CD8-positive, alpha-beta memory T cell (primary cell): ENCODE results near the gene ZNF749. TPM values are rescaled to one million over a fixed set of nuclear protein-coding genes. Genes with fewer than 3 reads are reported as not detected.

Source experiments
- CTCF ChIA-PET: fragments of 350-600 bp; sonication (Branson Sonifier 250); formaldehyde crosslinking; loops from one replicate; lab custom pipeline; 2021; ENCODE audit warnings: antibody characterized with exemption; lab: Charles Lee
- POLR2A ChIA-PET: fragments of 350-600 bp; sonication (Branson Sonifier 250); formaldehyde crosslinking; loops from one replicate; lab custom pipeline; 2021; ENCODE audit warnings: antibody characterized with exemption; lab: Charles Lee
- DNase-seq, 5 donors: peaks; one replicate each; pipeline versions ENCODE4 v3.0.0 to v3.0.0-alpha.2; 2020 to 2022; ENCODE audit warnings: mixed read lengths in 1 of 5
- H3K27ac ChIP-seq: one replicate; pipeline ENCODE4 v1.7.0; 2013; ENCODE audit warnings: low read depth, mild to moderate bottlenecking, low read length, moderate library complexity
- H3K27me3 ChIP-seq: 2 replicates; pipeline ENCODE4 v1.7.0; 2013; ENCODE audit warnings: low read length, mild to moderate bottlenecking; ENCODE audit not compliant: insufficient read depth, poor library complexity, severe bottlenecking
- H3K36me3 ChIP-seq: 2 replicates; pipeline ENCODE4 v1.7.0; 2013; ENCODE audit warnings: mild to moderate bottlenecking, low read length, moderate library complexity; ENCODE audit not compliant: insufficient read depth
- H3K4me1 ChIP-seq: 2 replicates; pipeline ENCODE4 v1.7.0; 2013; ENCODE audit warnings: mild to moderate bottlenecking, low read length, moderate library complexity; ENCODE audit not compliant: insufficient read depth
- H3K4me3 ChIP-seq: 2 replicates; pipeline ENCODE4 v1.7.0; 2013; ENCODE audit warnings: mild to moderate bottlenecking, low read length
- H3K9me3 ChIP-seq: 2 replicates; pipeline ENCODE4 v1.7.0; 2013; ENCODE audit warnings: mild to moderate bottlenecking, low read length
- H3K27ac Mint-ChIP-seq, 8 donors: one replicate each; pipeline ENCODE4 v1.8.0; 2020 to 2021; ENCODE audit warnings: mixed read lengths in 8 of 8, mild to moderate bottlenecking in 6 of 8, inconsistent platforms in 3 of 8, moderate library complexity in 3 of 8
- H3K27me3 Mint-ChIP-seq, 2 donors: one replicate each; pipeline ENCODE4 v1.8.0; 2020 to 2021; ENCODE audit warnings: mixed read lengths in 2 of 2, mild to moderate bottlenecking in 1 of 2, moderate library complexity in 1 of 2
- H3K36me3 Mint-ChIP-seq, 3 donors: one replicate each; pipeline ENCODE4 v1.8.0; 2020 to 2021; ENCODE audit warnings: mixed read lengths in 3 of 3, inconsistent platforms in 1 of 3, mild to moderate bottlenecking in 1 of 3
- H3K4me1 Mint-ChIP-seq, 3 donors: one replicate each; pipeline ENCODE4 v1.8.0; 2020 to 2021; ENCODE audit warnings: mixed read lengths in 3 of 3, inconsistent platforms in 1 of 3, mild to moderate bottlenecking in 1 of 3
- H3K4me3 Mint-ChIP-seq, 7 donors: one replicate each; pipeline ENCODE4 v1.8.0; 2020 to 2021; ENCODE audit warnings: mixed read lengths in 7 of 7, mild to moderate bottlenecking in 6 of 7, moderate library complexity in 4 of 7, inconsistent platforms in 2 of 7
- H3K9me3 Mint-ChIP-seq, 5 donors: one replicate each; pipeline ENCODE4 v1.8.0; 2020 to 2022; ENCODE audit warnings: mixed read lengths in 5 of 5, mild to moderate bottlenecking in 3 of 5, moderate library complexity in 2 of 5, inconsistent platforms in 1 of 5
- polyA plus RNA-seq: library from polyadenylated mRNA; unstranded; fragments of 300-500 nt; fragmentation: Illumina TruSeq; gene quantifications from one replicate; pipeline ENCODE4 v1.2.3, GENCODE V29; 2021
- total RNA-seq, 2 experiments: library from RNA; stranded (reverse); gene quantifications; one replicate each; pipeline ENCODE4 v1.2.3, GENCODE V29; 2021

Gene ZNF749
- total and polyA plus RNA-seq, 3 experiments from 2014 or later, result 4.1 to 32.7 (median 29.9) TPM

GRCh38 chr19:57438925-57439324, 3.8 kb downstream of the ZNF749 start:
- H3K4me1 ChIP-seq, result peaks cover 15% of the 10 kb centered on the region
- H3K4me3 Mint-ChIP-seq, result peak overlapping the region in 1 of 7 donors; percentile 41
- H3K27ac Mint-ChIP-seq, result no peak overlapping the region
- no peak for DNase-seq
- H3K36me3 Mint-ChIP-seq, result peaks cover 44 to 74% (median 51%) of the 10 kb centered on the region in 3 donors
- peaks cover 11% of the 10 kb centered on the region for H3K9me3 ChIP-seq
- H3K4me3 ChIP-seq, result no peak overlapping the region
- no peak overlapping the region for H3K27ac ChIP-seq
- H3K9me3 Mint-ChIP-seq, result peaks cover 2 to 60% (median 48%) of the 10 kb centered on the region in 5 donors
- H3K4me1 Mint-ChIP-seq, result peaks cover 32 to 47% (median 34%) of the 10 kb centered on the region in 3 donors
- peaks cover 16% of the 10 kb centered on the region for H3K36me3 ChIP-seq
- ChIA-PET POLR2A (no interaction called here), CTCF (no interaction called here)
- no peaks in the 10 kb centered on the region for H3K27me3 Mint-ChIP-seq
- H3K27me3 ChIP-seq, result no peaks in the 10 kb centered on the region

GRCh38 chr19:57441979-57442752, 7.0 kb downstream of the ZNF749 start:
- H3K4me1 Mint-ChIP-seq, result peaks cover 7 to 21% (median 9%) of the 10 kb centered on the region in 3 donors
- H3K4me1 ChIP-seq, result no peaks in the 10 kb centered on the region
- peak overlapping the region in 1 of 7 donors; percentile 32 for H3K4me3 Mint-ChIP-seq
- peaks cover 55 to 80% (median 66%) of the 10 kb centered on the region in 3 donors for H3K36me3 Mint-ChIP-seq
- peaks cover 8 to 80% (median 71%) of the 10 kb centered on the region in 5 donors for H3K9me3 Mint-ChIP-seq
- peaks cover 22% of the 10 kb centered on the region for H3K36me3 ChIP-seq
- no peak overlapping the region for H3K27ac ChIP-seq
- no peaks in the 10 kb centered on the region for H3K27me3 ChIP-seq
- no peak overlapping the region for H3K4me3 ChIP-seq
- POLR2A ChIA-PET, result no interaction called here
- CTCF ChIA-PET, result no interaction called here
- H3K27ac Mint-ChIP-seq, result no peak overlapping the region
- no peak for DNase-seq
- H3K27me3 Mint-ChIP-seq, result no peaks in the 10 kb centered on the region
- H3K9me3 ChIP-seq, result peaks cover 21% of the 10 kb centered on the region

- H3K4me3 Mint-ChIP-seq, result no peak overlapping the region
- H3K9me3 Mint-ChIP-seq, result peaks cover 8 to 84% (median 74%) of the 10 kb centered on the region in 5 donors
Observed at GRCh38 chr19:57443121-57443696, 8.1 kb downstream of the ZNF749 start.

GRCh38 chr19:57452307-57452706, 17.2 kb downstream of the ZNF749 start:
- Mint-ChIP-seq H3K27me3 (no peaks in the 10 kb centered on the region), H3K27ac (no peak overlapping the region), H3K9me3 (peaks cover 21 to 69% (median 69%) of the 10 kb centered on the region in 5 donors), H3K4me1 (no peaks in the 10 kb centered on the region), H3K36me3 (peaks cover 7 to 44% (median 8%) of the 10 kb centered on the region in 3 donors), H3K4me3 (no peak overlapping the region)
- ChIA-PET POLR2A (no interaction called here), CTCF (no interaction called here)
- Histone ChIP-seq H3K36me3 (no peaks in the 10 kb centered on the region), H3K9me3 (peaks cover 3% of the 10 kb centered on the region), H3K4me1 (no peaks in the 10 kb centered on the region), H3K4me3 (no peak overlapping the region), H3K27ac (no peak overlapping the region), H3K27me3 (no peaks in the 10 kb centered on the region)
- no peak for DNase-seq

More at GRCh38 chr19:57443121-57443696, 8.1 kb downstream of the ZNF749 start:
- no peak overlapping the region for H3K27ac Mint-ChIP-seq
- peaks cover 7 to 15% (median 8%) of the 10 kb centered on the region in 3 donors for H3K4me1 Mint-ChIP-seq
- H3K27ac ChIP-seq, result no peak overlapping the region
- ChIA-PET POLR2A (no interaction called here), CTCF (no interaction called here)
- peaks cover 53 to 74% (median 62%) of the 10 kb centered on the region in 3 donors for H3K36me3 Mint-ChIP-seq
- no peak overlapping the region for H3K4me3 ChIP-seq
- H3K9me3 ChIP-seq, result peaks cover 21% of the 10 kb centered on the region
- H3K4me1 ChIP-seq, result no peaks in the 10 kb centered on the region
- H3K36me3 ChIP-seq, result peaks cover 17% of the 10 kb centered on the region
- H3K27me3 Mint-ChIP-seq, result no peaks in the 10 kb centered on the region
- no peaks in the 10 kb centered on the region for H3K27me3 ChIP-seq
- DNase-seq, result no peak

GRCh38 chr19:57465680-57466381, 30.7 kb downstream of the ZNF749 start:
- ChIA-PET POLR2A (interaction anchor here (0.7 kb wide), 1 partner anchor 82 kb away, joined by 10 read pairs; no protein-coding TSS in a partner anchor), CTCF (no interaction called here)
- Histone ChIP-seq H3K4me1 (no peaks in the 10 kb centered on the region), H3K27me3 (no peaks in the 10 kb centered on the region), H3K4me3 (no peak overlapping the region), H3K36me3 (no peaks in the 10 kb centered on the region), H3K27ac (no peak overlapping the region), H3K9me3 (peaks cover 24% of the 10 kb centered on the region)
- Mint-ChIP-seq H3K36me3 (peaks cover 5 to 48% (median 26%) of the 10 kb centered on the region in 3 donors), H3K27me3 (no peaks in the 10 kb centered on the region), H3K4me3 (no peak overlapping the region), H3K4me1 (no peaks in the 10 kb centered on the region), H3K27ac (no peak overlapping the region), H3K9me3 (peaks cover 39 to 77% (median 62%) of the 10 kb centered on the region in 5 donors)
- peak in 1 of 5 donors; percentile 14 for DNase-seq

GRCh38 chr19:57466489-57466888, 31.4 kb downstream of the ZNF749 start:
- CTCF ChIA-PET, result no interaction called here
- H3K27ac ChIP-seq, result no peak overlapping the region
- H3K27me3 Mint-ChIP-seq, result no peaks in the 10 kb centered on the region

GRCh38 chr19:57473646-57474045, 38.5 kb downstream of the ZNF749 start:
- no peak for DNase-seq
- peaks cover 24 to 87% (median 80%) of the 10 kb centered on the region in 3 donors for H3K36me3 Mint-ChIP-seq
- no peaks in the 10 kb centered on the region for H3K27me3 ChIP-seq
- H3K4me3 Mint-ChIP-seq, result no peak overlapping the region
- H3K9me3 ChIP-seq, result peaks cover 72% of the 10 kb centered on the region
- H3K4me3 ChIP-seq, result peak overlapping the region; percentile 32
- H3K4me1 ChIP-seq, result peaks cover 8% of the 10 kb centered on the region
- no peak overlapping the region for H3K27ac ChIP-seq
- no peak overlapping the region for H3K27ac Mint-ChIP-seq
- peaks cover 68 to 97% (median 93%) of the 10 kb centered on the region in 5 donors for H3K9me3 Mint-ChIP-seq
- POLR2A ChIA-PET, result no interaction called here
- H3K36me3 ChIP-seq, result peaks cover 25% of the 10 kb centered on the region
- CTCF ChIA-PET, result no interaction called here
- H3K27me3 Mint-ChIP-seq, result no peaks in the 10 kb centered on the region
- peaks cover 11 to 25% (median 23%) of the 10 kb centered on the region in 3 donors for H3K4me1 Mint-ChIP-seq

More at GRCh38 chr19:57466489-57466888, 31.4 kb downstream of the ZNF749 start:
- Mint-ChIP-seq H3K9me3 (peaks cover 46 to 77% (median 65%) of the 10 kb centered on the region in 5 donors), H3K4me1 (no peaks in the 10 kb centered on the region), H3K36me3 (peaks cover 5 to 48% (median 31%) of the 10 kb centered on the region in 3 donors), H3K4me3 (no peak overlapping the region), H3K27ac (no peak overlapping the region)
- H3K4me3 ChIP-seq, result no peak overlapping the region
- no peaks in the 10 kb centered on the region for H3K27me3 ChIP-seq
- H3K9me3 ChIP-seq, result peaks cover 29% of the 10 kb centered on the region
- no peaks in the 10 kb centered on the region for H3K4me1 ChIP-seq
- DNase-seq, result no peak
- H3K36me3 ChIP-seq, result no peaks in the 10 kb centered on the region
- POLR2A ChIA-PET, result no interaction called here
